ENCODE results near the gene SOX1. TPM values are rescaled to one million over a fixed set of nuclear protein-coding genes. Genes with fewer than 3 reads are reported as not detected.

Gene SOX1
- total RNA-seq, 3 donors from 2014 or later, result 0.19 TPM; not detected in 2

GRCh38 chr13:112062072-112062567 is 4.8 kb upstream of the SOX1 start:
- intact Hi-C loops (cut with DNase I, micrococcal nuclease), result no loop called here
- Histone ChIP-seq H3K9me3 (no peaks in the 10 kb centered on the region), H3K4me1 (ENCODE audit: low read depth) (peaks cover 8% of the 10 kb centered on the region), H3K36me3 (ENCODE audit: low read depth) (no peaks in the 10 kb centered on the region), H3K4me3 (no peak overlapping the region)
- ATAC-seq (no peak), DNase-seq (no peak)
- TF ChIP-seq, protein P1, sequence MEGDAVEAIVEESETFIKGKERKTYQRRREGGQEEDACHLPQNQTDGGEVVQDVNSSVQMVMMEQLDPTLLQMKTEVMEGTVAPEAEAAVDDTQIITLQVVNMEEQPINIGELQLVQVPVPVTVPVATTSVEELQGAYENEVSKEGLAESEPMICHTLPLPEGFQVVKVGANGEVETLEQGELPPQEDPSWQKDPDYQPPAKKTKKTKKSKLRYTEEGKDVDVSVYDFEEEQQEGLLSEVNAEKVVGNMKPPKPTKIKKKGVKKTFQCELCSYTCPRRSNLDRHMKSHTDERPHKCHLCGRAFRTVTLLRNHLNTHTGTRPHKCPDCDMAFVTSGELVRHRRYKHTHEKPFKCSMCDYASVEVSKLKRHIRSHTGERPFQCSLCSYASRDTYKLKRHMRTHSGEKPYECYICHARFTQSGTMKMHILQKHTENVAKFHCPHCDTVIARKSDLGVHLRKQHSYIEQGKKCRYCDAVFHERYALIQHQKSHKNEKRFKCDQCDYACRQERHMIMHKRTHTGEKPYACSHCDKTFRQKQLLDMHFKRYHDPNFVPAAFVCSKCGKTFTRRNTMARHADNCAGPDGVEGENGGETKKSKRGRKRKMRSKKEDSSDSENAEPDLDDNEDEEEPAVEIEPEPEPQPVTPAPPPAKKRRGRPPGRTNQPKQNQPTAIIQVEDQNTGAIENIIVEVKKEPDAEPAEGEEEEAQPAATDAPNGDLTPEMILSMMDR (IDR thresholded peaks at IDR 0.05), result no peak

DNA sequence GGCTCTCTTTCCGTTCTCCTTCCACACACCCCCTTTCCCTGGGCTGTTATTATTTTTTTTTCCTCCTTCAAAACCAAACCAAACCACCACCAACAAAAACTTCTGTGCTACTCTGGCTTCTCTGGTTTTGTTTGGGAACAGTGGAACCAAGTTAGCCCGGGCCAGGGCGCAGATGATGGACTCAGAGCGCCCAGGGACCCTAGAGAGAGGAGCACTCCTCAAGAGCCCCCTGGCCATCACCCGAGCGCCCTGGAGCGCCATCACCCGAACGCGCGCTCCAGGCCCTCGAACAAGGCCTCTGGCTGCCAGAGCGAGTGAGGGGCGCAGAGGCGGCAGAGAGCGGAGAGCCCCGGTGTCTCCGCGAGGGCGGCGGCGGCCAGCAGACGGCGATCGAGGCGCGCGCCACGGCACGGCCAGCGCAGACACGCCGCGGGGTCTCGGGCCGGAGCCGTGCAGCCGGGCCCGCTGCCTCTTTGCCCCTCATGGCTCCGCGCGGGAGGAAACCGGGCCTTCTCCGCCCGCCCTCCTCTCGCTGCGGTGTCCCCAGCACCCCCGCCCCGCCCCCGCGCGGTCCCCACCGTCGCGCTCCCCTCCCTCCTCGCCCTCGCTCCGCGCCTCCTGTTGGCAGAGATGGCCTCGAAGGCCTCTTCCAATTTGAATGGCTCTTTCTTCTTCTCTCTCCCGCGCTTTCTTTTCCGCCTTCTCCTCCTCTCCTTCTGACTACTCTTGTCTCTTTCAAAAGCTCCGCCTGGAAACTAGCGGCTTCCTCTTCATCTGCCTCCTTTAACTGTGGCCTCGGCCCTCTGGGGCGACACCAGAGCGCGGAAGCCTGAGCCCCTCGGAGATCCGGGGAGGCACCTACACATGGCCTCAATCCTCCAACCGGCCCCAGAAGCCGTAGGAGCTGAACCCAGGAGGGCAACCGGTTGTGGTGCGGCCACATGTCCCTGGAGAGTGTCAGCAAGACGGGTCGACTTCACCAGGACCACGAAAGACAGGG is 4.1 kb upstream of the SOX1 start:
- DNase-seq, result peak in 1 of 3 donors; percentile 31
- peak; percentile 20 for ATAC-seq
- Histone ChIP-seq H3K36me3 (ENCODE audit: low read depth) (no peaks in the 10 kb centered on the region), H3K4me1 (ENCODE audit: low read depth) (peaks cover 9% of the 10 kb centered on the region), H3K9me3 (no peaks in the 10 kb centered on the region), H3K4me3 (no peak overlapping the region)
- TF ChIP-seq, protein P1 (IDR thresholded peaks at IDR 0.05), result no peak
- intact Hi-C loops (cut with DNase I, micrococcal nuclease), result no loop called here

DNA sequence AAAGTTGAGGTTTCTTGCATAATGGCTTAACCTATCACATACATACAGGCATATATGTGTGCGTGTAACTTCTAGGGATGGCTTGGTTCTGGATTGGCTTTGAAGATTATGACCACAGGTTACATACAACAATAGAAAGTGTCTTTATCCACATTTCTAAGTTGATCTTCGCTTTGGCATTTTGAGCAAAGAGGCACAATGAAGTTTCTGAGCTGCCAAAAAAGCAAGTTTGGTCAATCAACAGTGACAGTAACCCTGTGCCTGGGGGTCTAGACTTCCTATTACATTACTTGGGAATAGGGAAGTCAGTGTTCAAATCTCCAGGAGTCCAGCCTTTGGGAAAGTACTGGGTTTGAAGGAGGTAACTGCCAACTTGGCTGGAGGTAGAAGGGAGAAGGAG is 3.1 kb upstream of the SOX1 start:
- H3K4me1 ChIP-seq (ENCODE audit: low read depth), result peaks cover 11% of the 10 kb centered on the region
- H3K4me3 ChIP-seq, result no peak overlapping the region
- DNase-seq (no peak), ATAC-seq (no peak)
- no peaks in the 10 kb centered on the region for H3K36me3 ChIP-seq (ENCODE audit: low read depth)
- H3K9me3 ChIP-seq, result no peaks in the 10 kb centered on the region
- intact Hi-C loops (cut with DNase I, micrococcal nuclease), result no loop called here
- TF ChIP-seq, protein P1 (IDR thresholded peaks at IDR 0.05), result no peak

- TF ChIP-seq, protein P1 (IDR thresholded peaks at IDR 0.05), result no peak
- no peak overlapping the region for H3K4me3 ChIP-seq
- intact Hi-C loops (cut with DNase I, micrococcal nuclease), result no loop called here
- H3K36me3 ChIP-seq (ENCODE audit: low read depth), result no peaks in the 10 kb centered on the region
- ATAC-seq, result no peak
- DNase-seq, result no peak
- peaks cover 11% of the 10 kb centered on the region for H3K4me1 ChIP-seq (ENCODE audit: low read depth)
- H3K9me3 ChIP-seq, result no peaks in the 10 kb centered on the region
Observed at GRCh38 chr13:112064222-112064621, 2.7 kb upstream of the SOX1 start.

- peaks cover 11% of the 10 kb centered on the region for H3K4me1 ChIP-seq (ENCODE audit: low read depth)
Observed at GRCh38 chr13:112065521-112065866, 1.5 kb upstream of the SOX1 start.

More at GRCh38 chr13:112065521-112065866, 1.5 kb upstream of the SOX1 start:
- no peaks in the 10 kb centered on the region for H3K9me3 ChIP-seq
- ATAC-seq (no peak), DNase-seq (no peak)
- TF ChIP-seq, protein P1 (IDR thresholded peaks at IDR 0.05), result no peak
- intact Hi-C loops (cut with DNase I, micrococcal nuclease), result no loop called here
- no peak overlapping the region for H3K4me3 ChIP-seq
- no peaks in the 10 kb centered on the region for H3K36me3 ChIP-seq (ENCODE audit: low read depth)

Data from mucosa of descending colon (tissue), 3 donors.